ENCODE measurements around the gene MAPKBP1. TPM values are rescaled to one million over a fixed set of nuclear protein-coding genes. Genes with fewer than 3 reads are reported as not detected.

The MAPKBP1 gene
- total RNA-seq: 31.3 TPM

GRCh38 chr15:41774062-41774881 is at the start of gene MAPKBP1:
TSS of gene MAPKBP1 (plus strand) at chr15:41774484. CDS start at chr15:41775276, 792 bp downstream.

GRCh38 chr15:41827880-41828806 is 53.9 kb downstream of the MAPKBP1 start, which contains the start of gene JMJD7:
TSS of gene JMJD7 (plus strand) at chr15:41828092. CDS start at chr15:41828125, 33 bp downstream.

GRCh38 chr15:41838400-41838897 is 64.2 kb downstream of the MAPKBP1 start, which contains the start of gene PLA2G4B:
TSS of gene PLA2G4B (plus strand) at chr15:41838847. CDS start at chr15:41838914, 67 bp downstream.

Other genes with a start within 250 kb of the MAPKBP1 start
- 42.8 TPM for gene RPAP1, start 230.2 kb upstream of the MAPKBP1 start, total RNA-seq
- gene TYRO3, start 215.3 kb upstream of the MAPKBP1 start, total RNA-seq: 11.6 TPM
- gene MGA, start 114.1 kb upstream of the MAPKBP1 start, total RNA-seq: 147 TPM
- 15.9 TPM for gene JMJD7, start 53.6 kb downstream of the MAPKBP1 start, total RNA-seq
- 8.0 TPM for gene PLA2G4B, start 64.4 kb downstream of the MAPKBP1 start, total RNA-seq
- 7.1 TPM for gene SPTBN5, start 119.6 kb downstream of the MAPKBP1 start, total RNA-seq
- 15.6 TPM for gene EHD4, start 198.1 kb downstream of the MAPKBP1 start, total RNA-seq
- gene PLA2G4E, start 246.6 kb downstream of the MAPKBP1 start, total RNA-seq: 0.16 TPM